ENCODE measurements around the gene CLECL1.

DNA sequence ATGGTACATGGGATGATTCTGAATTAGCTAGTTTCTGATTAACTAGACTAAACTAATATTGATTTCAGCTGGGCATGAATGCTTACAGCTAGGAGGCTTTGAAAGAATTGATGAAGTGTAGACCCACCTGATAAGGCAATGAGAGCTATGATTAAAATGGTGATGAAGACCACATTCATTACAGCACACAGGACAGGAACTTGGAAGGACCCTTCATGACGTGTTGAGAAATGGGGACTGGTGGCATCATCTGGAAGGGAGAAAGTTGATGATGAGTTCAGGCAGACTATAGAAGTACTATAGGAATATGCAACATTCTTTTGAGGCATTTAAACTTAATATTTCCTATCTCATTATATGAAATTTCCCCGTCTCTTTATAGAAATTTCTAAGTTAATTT, 23.3 kb upstream of the CLECL1 start:
- TF ChIP-seq, protein P1, sequence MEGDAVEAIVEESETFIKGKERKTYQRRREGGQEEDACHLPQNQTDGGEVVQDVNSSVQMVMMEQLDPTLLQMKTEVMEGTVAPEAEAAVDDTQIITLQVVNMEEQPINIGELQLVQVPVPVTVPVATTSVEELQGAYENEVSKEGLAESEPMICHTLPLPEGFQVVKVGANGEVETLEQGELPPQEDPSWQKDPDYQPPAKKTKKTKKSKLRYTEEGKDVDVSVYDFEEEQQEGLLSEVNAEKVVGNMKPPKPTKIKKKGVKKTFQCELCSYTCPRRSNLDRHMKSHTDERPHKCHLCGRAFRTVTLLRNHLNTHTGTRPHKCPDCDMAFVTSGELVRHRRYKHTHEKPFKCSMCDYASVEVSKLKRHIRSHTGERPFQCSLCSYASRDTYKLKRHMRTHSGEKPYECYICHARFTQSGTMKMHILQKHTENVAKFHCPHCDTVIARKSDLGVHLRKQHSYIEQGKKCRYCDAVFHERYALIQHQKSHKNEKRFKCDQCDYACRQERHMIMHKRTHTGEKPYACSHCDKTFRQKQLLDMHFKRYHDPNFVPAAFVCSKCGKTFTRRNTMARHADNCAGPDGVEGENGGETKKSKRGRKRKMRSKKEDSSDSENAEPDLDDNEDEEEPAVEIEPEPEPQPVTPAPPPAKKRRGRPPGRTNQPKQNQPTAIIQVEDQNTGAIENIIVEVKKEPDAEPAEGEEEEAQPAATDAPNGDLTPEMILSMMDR (IDR thresholded peaks at IDR 0.05): no peak
- TF ChIP-seq POLR2A (IDR thresholded peaks at IDR 0.05): no peak
